NCI-H2227 (cell line): Measurements from ENCODE around the gene FMN1.

Source experiments
- DNase-seq: peaks from one replicate; lab custom pipeline; 2025; ENCODE audit not compliant: unreplicated experiment; lab: John Stamatoyannopoulos, UW

Gene FMN1

GRCh38 chr15:32901192-32901591 is 293.3 kb downstream of the FMN1 start:
- no peak for DNase-seq

- peak; percentile 48 for DNase-seq
Measured at GRCh38 chr15:32899126-32899596, 295.4 kb downstream of the FMN1 start.

- no peak for DNase-seq
Measured at GRCh38 chr15:32898414-32898813, 296.1 kb downstream of the FMN1 start.

GRCh38 chr15:32893421-32893820 is 301.1 kb downstream of the FMN1 start:
- DNase-seq = no peak

GRCh38 chr15:32889214-32889613 is 305.3 kb downstream of the FMN1 start:
- no peak for DNase-seq

GRCh38 chr15:32888221-32888761 is 306.2 kb downstream of the FMN1 start:
- DNase-seq = no peak

GRCh38 chr15:32887090-32887489 is 307.4 kb downstream of the FMN1 start:
- no peak for DNase-seq

- no peak for DNase-seq
Measured at GRCh38 chr15:32886459-32886858, 308.1 kb downstream of the FMN1 start.

GRCh38 chr15:32885713-32886112 is 308.8 kb downstream of the FMN1 start:
- DNase-seq = no peak

GRCh38 chr15:32884146-32884545 is 310.4 kb downstream of the FMN1 start:
- no peak for DNase-seq

GRCh38 chr15:32882955-32883354 is 311.6 kb downstream of the FMN1 start:
- no peak for DNase-seq

- DNase-seq = no peak
Measured at GRCh38 chr15:32881528-32881927, 313.0 kb downstream of the FMN1 start.

GRCh38 chr15:32880642-32881041 is 313.9 kb downstream of the FMN1 start:
- DNase-seq = no peak

- no peak for DNase-seq
Measured at GRCh38 chr15:32879980-32880379, 314.5 kb downstream of the FMN1 start.

GRCh38 chr15:32878869-32879805 is 315.4 kb downstream of the FMN1 start:
- no peak for DNase-seq

- DNase-seq = no peak
Measured at GRCh38 chr15:32878342-32878741, 316.2 kb downstream of the FMN1 start.

GRCh38 chr15:32877252-32878019 is 317.1 kb downstream of the FMN1 start:
- no peak for DNase-seq

GRCh38 chr15:32873284-32874114 is 321.0 kb downstream of the FMN1 start:
- no peak for DNase-seq

- DNase-seq = no peak
Measured at GRCh38 chr15:32872621-32873283, 321.8 kb downstream of the FMN1 start.

GRCh38 chr15:32871883-32872282 is 322.6 kb downstream of the FMN1 start:
- no peak for DNase-seq
